ENCODE results near the gene DDX5.

Gene DDX5

GRCh38 chr17:64509179-64509578 lies 3.1 kb upstream of the DDX5 start:
- no peak for DNase-seq (ENCODE audit: low read depth, low spot score)

GRCh38 chr17:64508683-64509082 lies 2.6 kb upstream of the DDX5 start:
- H3K27ac ChIP-seq, result no peak overlapping the region
- DNase-seq (ENCODE audit: low read depth, low spot score), result no peak

More at GRCh38 chr17:64509179-64509578, 3.1 kb upstream of the DDX5 start:
- no peak overlapping the region for H3K27ac ChIP-seq

GRCh38 chr17:64507413-64507782 lies 1.3 kb upstream of the DDX5 start:
- peak overlapping the region; percentile 97 for H3K27ac ChIP-seq
- no peak for DNase-seq (ENCODE audit: low read depth, low spot score)

GRCh38 chr17:64506576-64507412 lies 705 bp upstream of the DDX5 start, which contains the start of gene CEP95:
Gene CEP95 (plus strand): TSS chr17:64506977. CDS start chr17:64507098, 121 bp downstream.
- H3K27ac ChIP-seq, result peak within 1 kb of the TSS; percentile 97
- peak; percentile 86 for DNase-seq (ENCODE audit: low read depth, low spot score)

- no peak for DNase-seq (ENCODE audit: low read depth, low spot score)
- peak overlapping the region; percentile 97 for H3K27ac ChIP-seq
Measured at GRCh38 chr17:64505340-64506200, 519 bp downstream of the DDX5 start.

GRCh38 chr17:64504769-64505339 lies 1.2 kb downstream of the DDX5 start:
- H3K27ac ChIP-seq, result peak overlapping the region; percentile 97
- DNase-seq (ENCODE audit: low read depth, low spot score), result no peak

- DNase-seq (ENCODE audit: low read depth, low spot score), result no peak
- peak overlapping the region; percentile 97 for H3K27ac ChIP-seq
Measured at GRCh38 chr17:64503821-64504768, 2.0 kb downstream of the DDX5 start.

GRCh38 chr17:64503341-64503740 lies 2.7 kb downstream of the DDX5 start:
- H3K27ac ChIP-seq, result peak overlapping the region; percentile 97

GRCh38 chr17:64502809-64503208 lies 3.3 kb downstream of the DDX5 start:
- H3K27ac ChIP-seq, result peak overlapping the region; percentile 97
- no peak for DNase-seq (ENCODE audit: low read depth, low spot score)

More at GRCh38 chr17:64503341-64503740, 2.7 kb downstream of the DDX5 start:
- no peak for DNase-seq (ENCODE audit: low read depth, low spot score)

GRCh38 chr17:64502021-64502420 lies 4.1 kb downstream of the DDX5 start:
- no peak for DNase-seq (ENCODE audit: low read depth, low spot score)

GRCh38 chr17:64500862-64501765 lies 5.0 kb downstream of the DDX5 start:
- no peak for DNase-seq (ENCODE audit: low read depth, low spot score)
- H3K27ac ChIP-seq, result peak overlapping the region; percentile 97

More at GRCh38 chr17:64502021-64502420, 4.1 kb downstream of the DDX5 start:
- H3K27ac ChIP-seq, result peak overlapping the region; percentile 97

GRCh38 chr17:64500487-64500859 lies 5.6 kb downstream of the DDX5 start:
- no peak for DNase-seq (ENCODE audit: low read depth, low spot score)
- H3K27ac ChIP-seq, result peak overlapping the region; percentile 97

GRCh38 chr17:64499805-64500486 lies 6.1 kb downstream of the DDX5 start:
- no peak for DNase-seq (ENCODE audit: low read depth, low spot score)
- peak overlapping the region; percentile 97 for H3K27ac ChIP-seq

GRCh38 chr17:64498308-64499203 lies 7.5 kb downstream of the DDX5 start:
- H3K27ac ChIP-seq, result peak overlapping the region; percentile 97

GRCh38 chr17:64497565-64498035 lies 8.5 kb downstream of the DDX5 start:
- no peak for DNase-seq (ENCODE audit: low read depth, low spot score)
- peak overlapping the region; percentile 97 for H3K27ac ChIP-seq

More at GRCh38 chr17:64498308-64499203, 7.5 kb downstream of the DDX5 start:
- DNase-seq (ENCODE audit: low read depth, low spot score), result no peak

- DNase-seq (ENCODE audit: low read depth, low spot score), result peak; percentile 80
- H3K27ac ChIP-seq, result peak within 1 kb of the TSS; percentile 97
Measured at GRCh38 chr17:64496786-64497564, 9.1 kb downstream of the DDX5 start, which contains the start of gene POLG2. Gene POLG2 (minus strand): TSS chr17:64497054. CDS start chr17:64496968, 86 bp downstream.
